ENCODE data around the gene GNG13.

- no peak for TF ChIP-seq CTCF (IDR thresholded peaks at IDR 0.05; ENCODE audit: insufficient read depth, low read length)
- TF ChIP-seq POLR2AphosphoS5 (IDR thresholded peaks at IDR 0.05; ENCODE audit: low read depth) = peak; percentile 87
Observed at GRCh38 chr16:807347-808084, 7.0 kb upstream of the GNG13 start.

Measured in HL-60 (cell line).